Activated CD4-positive, alpha-beta T cell treated with anti-CD3 and anti-CD28 coated beads for 4 hours (primary cell): Measurements from ENCODE around the gene AGAP1.

Source experiments
- DNase-seq, 2 donors: peaks; one replicate each; pipeline ENCODE4 v3.0.0-alpha.2; 2020

Gene AGAP1

GRCh38 chr2:235781775-235782174 is 287.9 kb downstream of the AGAP1 start:
- no peak for DNase-seq

DNA sequence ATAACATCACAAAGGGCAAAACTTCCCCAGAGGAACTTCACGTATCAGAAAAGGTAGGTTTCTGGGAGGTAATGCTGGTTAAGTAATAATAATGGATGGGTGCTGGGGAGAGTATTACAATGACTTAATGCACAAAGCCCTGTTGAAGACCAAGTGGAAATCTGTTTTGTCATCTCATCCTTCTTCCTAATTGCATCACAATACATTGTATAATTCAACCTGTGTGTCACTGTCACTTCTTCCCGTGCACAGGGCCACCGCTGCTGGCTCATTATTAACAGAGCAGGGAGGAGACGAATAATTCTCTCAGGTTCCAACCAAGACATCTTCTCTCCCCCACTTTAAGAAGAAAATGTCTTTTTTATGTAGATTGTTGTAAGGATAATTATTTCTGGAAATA is 290.9 kb downstream of the AGAP1 start:
- DNase-seq: no peak

- no peak for DNase-seq
Measured at GRCh38 chr2:235789552-235789951, 295.7 kb downstream of the AGAP1 start.

DNA sequence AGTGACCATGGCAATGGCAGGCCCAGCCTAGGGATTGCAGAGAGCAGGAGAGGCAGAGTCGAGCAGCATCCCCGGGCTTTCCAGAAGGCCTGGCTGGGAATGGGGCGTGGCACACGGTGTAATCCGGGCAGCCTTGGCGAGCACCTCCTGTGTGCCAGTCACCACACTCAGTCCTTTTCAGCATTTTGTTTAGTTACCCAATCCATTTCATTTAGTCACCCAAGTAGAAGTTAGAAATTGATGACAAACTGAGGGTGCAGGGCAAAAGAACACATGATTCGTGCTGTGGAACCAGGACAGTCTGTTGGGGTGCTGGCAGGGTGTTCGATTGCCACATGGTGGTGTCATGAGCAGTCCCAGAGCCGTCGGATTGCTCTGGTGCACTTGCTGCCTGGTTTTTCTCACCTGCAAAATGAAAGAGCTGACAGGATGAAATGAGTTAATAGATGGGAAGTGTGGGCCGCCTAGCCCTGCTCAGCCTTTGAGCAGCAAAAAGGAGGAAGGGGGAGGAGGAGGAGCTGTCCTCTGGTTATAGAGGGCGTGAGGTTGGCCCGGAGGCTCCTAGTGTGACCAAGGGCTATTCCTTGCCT is 299.4 kb downstream of the AGAP1 start:
- DNase-seq: no peak

DNA sequence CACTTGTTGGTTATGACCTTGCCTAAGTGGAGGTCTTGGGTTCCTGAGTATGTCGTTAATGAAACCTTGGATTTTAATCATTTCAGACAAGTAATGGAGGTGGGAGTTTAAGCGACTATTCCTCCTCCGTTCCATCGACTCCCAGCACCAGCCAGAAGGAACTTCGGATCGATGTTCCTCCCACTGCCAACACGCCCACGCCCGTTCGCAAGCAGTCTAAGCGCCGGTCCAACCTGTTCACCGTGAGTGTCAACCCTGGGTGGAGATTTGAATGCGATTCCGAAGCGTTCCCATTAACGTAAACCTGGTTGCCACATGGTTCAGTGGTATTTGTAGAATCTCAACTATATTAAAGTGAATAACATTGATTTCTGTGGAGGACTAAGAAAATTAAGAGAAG is 305.4 kb downstream of the AGAP1 start:
- DNase-seq: no peak

- no peak for DNase-seq
Measured at GRCh38 chr2:235802542-235802941, 308.7 kb downstream of the AGAP1 start.

DNA sequence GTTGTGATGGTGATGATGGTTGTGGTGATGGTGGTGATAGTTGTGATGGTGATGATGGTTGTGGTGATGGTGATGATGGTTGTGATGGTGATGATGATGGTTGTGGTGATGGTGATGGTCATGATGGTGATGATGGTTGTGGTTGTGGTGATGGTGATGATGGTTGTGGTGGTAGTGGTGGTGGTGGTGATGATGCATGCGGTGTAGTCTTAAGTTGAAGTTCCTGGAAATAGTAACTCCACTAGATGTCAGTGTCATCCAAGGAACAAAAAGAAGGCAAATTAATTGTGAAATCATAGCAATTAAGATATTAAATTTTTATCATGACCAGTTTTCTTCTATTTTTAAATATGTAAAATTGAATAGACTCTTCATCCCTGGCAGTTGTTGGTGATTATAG is 309.2 kb downstream of the AGAP1 start:
- no peak for DNase-seq

DNA sequence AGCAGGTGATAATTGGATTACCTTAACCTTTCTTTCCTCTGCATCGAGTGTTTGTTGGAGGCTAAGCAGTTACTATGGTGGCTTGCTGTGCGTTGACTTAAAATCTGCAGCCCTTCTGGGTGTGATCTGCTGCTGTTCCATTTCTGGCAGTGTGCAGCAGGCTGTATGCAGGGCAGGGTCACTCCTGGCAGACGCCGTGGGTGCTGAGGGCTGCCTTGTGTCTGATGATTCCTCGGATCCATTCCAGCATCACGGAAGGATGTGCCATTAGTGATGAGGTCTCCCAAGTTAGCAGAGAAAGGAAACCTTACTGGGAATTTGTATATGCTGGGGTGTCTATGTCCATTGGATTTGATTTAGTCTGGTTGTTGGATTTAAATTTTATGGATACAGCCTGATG is 310.8 kb downstream of the AGAP1 start:
- no peak for DNase-seq

- DNase-seq: no peak
Measured at GRCh38 chr2:235806986-235807750, 313.3 kb downstream of the AGAP1 start.

GRCh38 chr2:235808366-235808765 is 314.5 kb downstream of the AGAP1 start:
- DNase-seq: no peak

DNA sequence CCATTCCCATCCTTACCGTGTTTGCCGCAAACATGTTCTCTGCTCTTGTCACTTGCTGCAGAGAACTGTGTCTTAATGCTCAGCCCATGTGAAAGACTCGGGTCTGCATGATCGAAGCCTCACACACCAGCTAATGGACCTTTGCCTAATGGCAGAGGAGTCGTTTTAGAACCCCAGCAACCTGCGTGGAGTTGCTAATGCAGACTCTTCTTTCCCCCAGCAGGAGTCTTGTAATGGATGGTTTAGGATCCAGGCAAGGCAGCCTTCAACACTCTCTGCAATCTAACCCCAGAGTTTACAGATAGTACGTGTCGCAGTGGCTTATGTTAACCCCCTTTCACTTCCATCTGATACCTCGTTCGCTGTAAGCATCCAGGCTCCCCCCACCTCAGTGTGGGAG is 316.4 kb downstream of the AGAP1 start:
- DNase-seq: no peak

GRCh38 chr2:235810846-235811245 is 317.0 kb downstream of the AGAP1 start:
- DNase-seq: no peak

DNA sequence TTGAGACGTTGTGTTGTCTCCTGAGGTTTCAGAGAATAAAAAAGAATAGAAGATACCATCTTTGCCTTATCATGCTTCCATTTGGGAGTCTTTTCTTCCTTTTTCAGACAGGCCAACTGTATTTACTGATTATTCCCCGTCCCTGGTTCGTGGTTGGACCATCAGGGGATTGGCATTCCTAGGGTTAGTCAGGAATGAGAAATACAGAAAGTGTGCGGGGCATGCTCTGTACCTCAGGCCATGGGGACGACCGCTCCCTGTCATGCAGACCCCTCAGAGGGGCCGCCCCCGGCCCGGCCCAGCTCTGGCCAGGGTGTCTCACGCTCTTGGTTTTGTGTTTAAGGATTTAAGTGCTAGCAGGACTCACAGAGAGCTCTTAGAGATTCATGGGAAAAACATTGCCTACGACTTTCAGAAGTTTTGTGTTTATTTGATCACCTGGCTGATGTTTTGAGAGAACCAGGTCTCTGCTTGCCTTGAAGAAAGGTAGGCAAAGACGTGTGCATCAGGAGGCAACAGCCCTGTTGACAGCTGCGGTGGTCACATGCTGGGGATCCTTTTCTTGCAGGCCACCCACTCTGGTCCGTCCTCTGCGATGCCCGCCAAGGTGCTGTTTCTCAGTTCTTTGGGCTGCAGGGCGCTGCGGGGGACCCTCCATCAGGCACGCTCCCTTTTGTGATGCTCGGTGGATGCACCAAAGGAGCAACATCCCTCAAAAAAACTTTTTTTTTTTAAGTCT is 317.8 kb downstream of the AGAP1 start:
- DNase-seq: no peak

- DNase-seq: no peak
Measured at GRCh38 chr2:235812185-235812665, 318.4 kb downstream of the AGAP1 start.

GRCh38 chr2:235813398-235813797 is 319.6 kb downstream of the AGAP1 start:
- no peak for DNase-seq

- DNase-seq: no peak
Measured at GRCh38 chr2:235820571-235820970, 326.7 kb downstream of the AGAP1 start.

DNA sequence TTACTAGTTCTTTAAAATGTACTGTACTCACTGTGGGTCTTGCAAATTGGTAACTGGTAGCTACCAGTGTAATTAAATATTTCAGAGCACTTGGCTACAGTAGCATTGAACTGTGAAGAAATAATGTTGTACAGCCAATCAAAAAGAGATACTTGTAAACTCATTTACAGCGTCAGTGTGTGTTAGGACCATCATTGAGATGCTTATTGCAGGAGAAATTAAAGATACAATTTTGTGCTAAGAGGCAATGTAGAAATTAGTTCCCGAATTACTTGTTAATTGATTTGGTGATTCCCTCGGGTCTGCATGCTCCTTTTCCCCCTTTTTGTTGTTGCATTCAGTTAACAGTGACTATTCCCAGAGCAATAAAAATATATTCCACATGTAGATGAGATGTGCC is 330.5 kb downstream of the AGAP1 start:
- DNase-seq: no peak

- no peak for DNase-seq
Measured at GRCh38 chr2:235825946-235826345, 332.1 kb downstream of the AGAP1 start.

DNA sequence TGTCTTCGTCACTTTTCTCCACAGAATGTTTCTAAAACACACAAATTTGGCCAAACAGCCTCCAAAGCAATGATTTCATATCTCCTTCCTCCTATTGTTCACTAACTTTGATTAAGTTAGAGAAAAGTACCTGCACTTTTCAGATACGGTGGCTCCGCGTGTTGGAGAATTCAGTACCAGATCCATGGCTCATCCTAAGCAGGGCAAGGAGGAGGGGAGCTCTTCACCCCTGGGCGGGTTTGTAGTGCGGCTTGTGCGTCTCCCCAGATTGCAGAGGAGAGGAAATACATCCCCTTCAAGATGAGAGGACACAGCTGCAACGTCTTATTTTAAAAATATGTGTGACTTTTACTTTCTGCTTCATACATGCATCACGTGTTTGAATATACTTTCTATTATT is 333.0 kb downstream of the AGAP1 start:
- no peak for DNase-seq

DNA sequence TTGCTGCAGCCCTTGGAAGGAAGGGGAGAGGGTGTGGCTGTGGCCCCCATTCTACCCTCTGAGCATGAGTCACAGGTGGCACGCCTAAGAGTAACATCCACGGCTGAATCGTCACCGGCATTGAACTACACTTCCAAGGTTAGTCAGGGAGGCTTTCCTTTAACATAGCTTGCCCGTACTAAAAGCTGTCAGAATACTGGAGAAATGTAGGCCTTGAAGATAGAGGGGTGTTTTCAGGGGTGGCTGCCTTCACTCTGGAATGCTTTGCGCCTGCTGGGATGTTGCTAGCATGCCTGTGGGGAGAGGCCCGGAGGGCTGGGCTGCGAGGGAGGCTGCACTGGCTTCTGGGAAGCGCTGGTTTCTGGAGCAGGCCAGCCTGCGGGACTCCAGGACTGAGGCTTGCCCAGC is 333.7 kb downstream of the AGAP1 start:
- DNase-seq: no peak

GRCh38 chr2:235829726-235830125 is 335.9 kb downstream of the AGAP1 start:
- DNase-seq: no peak

GRCh38 chr2:235831755-235832154 is 337.9 kb downstream of the AGAP1 start:
- no peak for DNase-seq

DNA sequence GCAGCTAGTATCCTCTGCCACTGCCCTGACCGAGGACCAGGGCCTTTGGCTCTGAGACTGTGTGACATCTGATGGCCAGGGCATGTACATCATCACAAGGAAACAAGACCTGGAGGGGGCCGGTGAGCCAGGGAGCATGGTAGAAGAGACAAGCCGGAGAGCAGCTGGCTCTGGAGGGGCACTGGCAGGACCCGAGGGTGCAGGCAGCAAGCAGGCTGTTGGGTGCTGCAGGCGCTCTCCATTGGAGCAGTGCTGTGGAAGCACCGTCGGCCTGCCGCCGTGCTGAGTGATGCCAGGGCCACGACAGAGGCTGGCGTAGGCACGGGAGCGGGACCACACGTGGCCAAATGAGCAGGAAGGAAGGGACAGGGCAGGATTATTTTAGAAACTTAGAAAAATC is 339.1 kb downstream of the AGAP1 start:
- no peak for DNase-seq
